OCI-LY1 (cell line): ENCODE measurements around the gene RAET1G.

Experiments used
- H2AFZ ChIP-seq: fragments of 200-600 bp; sonication (generic), shearing (Covaris generic); 2 replicates; pipeline ENCODE4 v1.6.0; 2014; ENCODE audit warnings: antibody characterized with exemption, mild to moderate bottlenecking, low read length
- H3F3A ChIP-seq: fragments of 200-600 bp; sonication (generic), shearing (Covaris generic); 2 replicates; pipeline ENCODE4 v1.6.0; 2014; ENCODE audit warnings: mild to moderate bottlenecking, antibody characterized with exemption, low read length, moderate library complexity; ENCODE audit not compliant: insufficient read depth
- H3K27ac ChIP-seq: fragments of 200-600 bp; sonication (generic); 2 replicates; pipeline ENCODE4 v1.5.1; 2014; ENCODE audit warnings: low read length, mixed run types, mild to moderate bottlenecking, low read depth; ENCODE audit not compliant: poor library complexity, severe bottlenecking
- H3K27me3 ChIP-seq: fragments of 200-600 bp; sonication (generic); 2 replicates; pipeline ENCODE4 v1.6.0; 2014; ENCODE audit warnings: antibody characterized with exemption, mild to moderate bottlenecking, low read length, moderate library complexity; ENCODE audit not compliant: insufficient read depth
- H3K36me3 ChIP-seq: fragments of 200-600 bp; sonication (generic); 2 replicates; pipeline ENCODE4 v1.6.1; 2014; ENCODE audit warnings: mild to moderate bottlenecking, antibody characterized with exemption, low read length, moderate library complexity, mixed read lengths; ENCODE audit not compliant: insufficient read depth
- H3K4me1 ChIP-seq: fragments of 200-600 bp; sonication (generic); 2 replicates; pipeline ENCODE4 v1.5.1; 2014; ENCODE audit warnings: mild to moderate bottlenecking, low read length, moderate library complexity; ENCODE audit not compliant: insufficient read depth, severe bottlenecking
- H3K4me2 ChIP-seq: fragments of 200-600 bp; sonication (generic), shearing (Covaris generic); 2 replicates; pipeline ENCODE4 v1.6.1; 2014; ENCODE audit warnings: low read length
- H3K4me3 ChIP-seq: fragments of 200-600 bp; sonication (generic); 2 replicates; pipeline ENCODE4 v1.5.1; 2014; ENCODE audit warnings: low read length, low read depth, mild to moderate bottlenecking, mixed read lengths; ENCODE audit not compliant: poor library complexity, severe bottlenecking
- H3K79me2 ChIP-seq: fragments of 200-600 bp; shearing (Covaris generic); 2 replicates; pipeline ENCODE4 v1.6.1; 2016; ENCODE audit warnings: mixed run types, low read length, mixed read lengths; ENCODE audit not compliant: insufficient read depth
- H3K9ac ChIP-seq: fragments of 200-600 bp; sonication (generic), shearing (Covaris generic); 2 replicates; pipeline ENCODE4 v1.6.1; 2014; ENCODE audit warnings: mild to moderate bottlenecking, low read length, mixed read lengths
- H3K9me2 ChIP-seq: fragments of 200-600 bp; sonication (generic), shearing (Covaris generic); 2 replicates; pipeline ENCODE4 v1.6.1; 2014; ENCODE audit warnings: low read depth, mild to moderate bottlenecking, low read length, mixed read lengths
- H3K9me3 ChIP-seq: fragments of 200-600 bp; shearing (Covaris generic); 2 replicates; pipeline ENCODE4 v1.6.1; 2014; ENCODE audit warnings: low read length, mixed read lengths
- H4K20me1 ChIP-seq: fragments of 200-600 bp; sonication (generic), shearing (Covaris generic); 2 replicates; pipeline ENCODE4 v1.6.0; 2016; ENCODE audit warnings: mild to moderate bottlenecking, low read length; ENCODE audit not compliant: insufficient read depth
- EZH2 ChIP-seq: fragments of 200-600 bp; sonication (generic), shearing (Covaris generic); IDR thresholded peaks from 2 replicates; pipeline ENCODE4 v1.8.0; 2017; ENCODE audit warnings: borderline replicate concordance, mixed run types, mild to moderate bottlenecking, antibody characterized with exemption, low read length, moderate library complexity, mixed read lengths
- TF ChIP-seq, protein P1 (sequence below): fragments of 200-600 bp; sonication (generic), shearing (Covaris generic); IDR thresholded peaks from 2 replicates; pipeline ENCODE4 v1.5.1; 2017; ENCODE audit warnings: mild to moderate bottlenecking, antibody characterized with exemption, low read length, moderate library complexity, mixed read lengths

RAET1G gene

DNA sequence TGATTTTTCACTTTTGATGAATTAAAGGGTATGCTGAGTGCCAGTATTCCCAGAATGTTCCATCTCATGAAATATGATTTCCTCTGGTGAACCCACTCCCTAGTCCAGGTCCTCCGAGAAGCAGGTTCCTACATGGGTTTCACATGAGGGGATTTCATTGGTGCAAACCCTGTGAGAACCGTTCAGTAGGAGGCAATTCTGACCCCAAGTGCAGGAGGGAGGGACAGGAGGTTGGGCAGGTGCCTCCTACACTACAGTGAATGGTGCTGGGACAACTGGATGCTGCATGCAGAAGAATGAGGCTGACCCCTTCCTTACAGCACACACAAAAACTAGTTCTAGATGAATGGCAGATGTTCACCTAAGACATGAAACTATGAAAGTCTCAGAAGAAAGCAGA lies 13.8 kb upstream of the RAET1G start:
- H3K27me3 ChIP-seq: peaks cover 11% of the 10 kb centered on the region

DNA sequence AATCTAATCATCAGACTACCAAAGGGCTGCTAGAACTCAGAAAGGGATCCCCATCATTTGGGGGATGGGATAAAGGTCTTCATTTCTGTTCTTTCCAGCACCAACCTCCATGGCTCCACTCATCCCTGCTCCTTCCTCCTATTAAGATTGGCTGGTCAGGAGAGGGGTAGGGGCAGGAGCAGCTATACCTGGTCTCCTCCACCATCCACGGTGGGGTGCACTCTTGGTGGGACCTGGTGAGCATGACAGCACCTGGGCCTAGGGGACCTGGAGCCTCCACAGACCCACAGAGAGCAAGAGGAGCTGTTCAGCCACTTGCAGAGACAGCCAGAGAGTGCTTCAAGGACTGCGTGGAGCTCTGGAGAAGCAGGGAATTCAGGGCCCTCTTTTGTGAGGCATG lies 12.7 kb upstream of the RAET1G start:
- Histone ChIP-seq H3K27me3 (peaks cover 10% of the 10 kb centered on the region), H3K9me3 (no peaks in the 10 kb centered on the region)

More for the DNA sequence above, 13.8 kb upstream of the RAET1G start:
- Histone ChIP-seq H3K4me3 (no peak overlapping the region), H3K4me1 (peaks cover 13% of the 10 kb centered on the region), H3K36me3 (no peaks in the 10 kb centered on the region), H3K27ac (no peak overlapping the region), H3K79me2 (no peaks in the 10 kb centered on the region), H2AFZ (no peak overlapping the region), H3K9me2 (no peaks in the 10 kb centered on the region), H3K9me3 (no peaks in the 10 kb centered on the region), H3K4me2 (no peak overlapping the region), H3K9ac (no peak overlapping the region), H4K20me1 (no peaks in the 10 kb centered on the region), H3F3A (no peaks in the 10 kb centered on the region)
- TF ChIP-seq, protein P1, sequence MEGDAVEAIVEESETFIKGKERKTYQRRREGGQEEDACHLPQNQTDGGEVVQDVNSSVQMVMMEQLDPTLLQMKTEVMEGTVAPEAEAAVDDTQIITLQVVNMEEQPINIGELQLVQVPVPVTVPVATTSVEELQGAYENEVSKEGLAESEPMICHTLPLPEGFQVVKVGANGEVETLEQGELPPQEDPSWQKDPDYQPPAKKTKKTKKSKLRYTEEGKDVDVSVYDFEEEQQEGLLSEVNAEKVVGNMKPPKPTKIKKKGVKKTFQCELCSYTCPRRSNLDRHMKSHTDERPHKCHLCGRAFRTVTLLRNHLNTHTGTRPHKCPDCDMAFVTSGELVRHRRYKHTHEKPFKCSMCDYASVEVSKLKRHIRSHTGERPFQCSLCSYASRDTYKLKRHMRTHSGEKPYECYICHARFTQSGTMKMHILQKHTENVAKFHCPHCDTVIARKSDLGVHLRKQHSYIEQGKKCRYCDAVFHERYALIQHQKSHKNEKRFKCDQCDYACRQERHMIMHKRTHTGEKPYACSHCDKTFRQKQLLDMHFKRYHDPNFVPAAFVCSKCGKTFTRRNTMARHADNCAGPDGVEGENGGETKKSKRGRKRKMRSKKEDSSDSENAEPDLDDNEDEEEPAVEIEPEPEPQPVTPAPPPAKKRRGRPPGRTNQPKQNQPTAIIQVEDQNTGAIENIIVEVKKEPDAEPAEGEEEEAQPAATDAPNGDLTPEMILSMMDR: no peak
- TF ChIP-seq EZH2: no peak

DNA sequence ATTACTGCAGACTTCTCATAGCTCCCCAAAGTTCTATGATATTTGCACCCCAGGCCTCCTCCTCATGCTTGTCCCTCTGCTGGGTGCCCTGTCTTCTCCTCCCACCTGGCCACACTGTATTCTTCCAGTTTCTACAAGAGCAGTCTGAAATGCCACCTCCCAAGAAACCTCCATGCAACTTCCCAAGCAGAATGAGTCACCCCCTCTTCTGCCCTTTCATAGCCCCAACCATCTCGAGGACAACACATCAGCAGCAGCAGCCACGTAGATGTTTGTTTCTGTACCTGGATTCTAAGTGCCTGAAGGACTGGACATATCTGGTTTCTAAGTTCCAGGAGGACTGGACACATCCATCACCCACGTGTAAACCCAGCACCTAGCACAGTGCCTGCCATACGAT lies 12.3 kb upstream of the RAET1G start:
- H3K27ac ChIP-seq: no peak overlapping the region
- H3K9me3 ChIP-seq: no peaks in the 10 kb centered on the region
- TF ChIP-seq, protein P1: no peak
- H3F3A ChIP-seq: no peaks in the 10 kb centered on the region
- H3K9ac ChIP-seq: no peak overlapping the region
- no peak overlapping the region for H3K4me2 ChIP-seq
- no peaks in the 10 kb centered on the region for H3K9me2 ChIP-seq
- no peaks in the 10 kb centered on the region for H3K79me2 ChIP-seq
- H3K27me3 ChIP-seq: peaks cover 6% of the 10 kb centered on the region; the same call in 1 of the 2 replicates
- peaks cover 13% of the 10 kb centered on the region for H3K4me1 ChIP-seq
- H2AFZ ChIP-seq: no peak overlapping the region
- H3K4me3 ChIP-seq: no peak overlapping the region
- no peaks in the 10 kb centered on the region for H4K20me1 ChIP-seq
- no peaks in the 10 kb centered on the region for H3K36me3 ChIP-seq

More for the DNA sequence above, 12.7 kb upstream of the RAET1G start:
- Histone ChIP-seq H3K79me2 (no peaks in the 10 kb centered on the region), H2AFZ (no peak overlapping the region), H3K4me2 (no peak overlapping the region), H3K4me1 (peaks cover 13% of the 10 kb centered on the region), H3F3A (no peaks in the 10 kb centered on the region), H3K9ac (no peak overlapping the region), H3K27ac (no peak overlapping the region), H3K36me3 (no peaks in the 10 kb centered on the region), H4K20me1 (no peaks in the 10 kb centered on the region), H3K4me3 (no peak overlapping the region), H3K9me2 (no peaks in the 10 kb centered on the region)
- no peak for TF ChIP-seq EZH2
- TF ChIP-seq, protein P1: no peak
